Chondrocyte (in vitro differentiated cells): ENCODE measurements around the gene NRP2. TPM values are rescaled to one million over a fixed set of nuclear protein-coding genes. Genes with fewer than 3 reads are reported as not detected.

Experiments used
- DNase-seq: peaks from one replicate; pipeline ENCODE4 v3.0.0; 2021; ENCODE audit warnings: mixed read lengths, low spot score
- H3K27ac Mint-ChIP-seq: one replicate; pipeline ENCODE4 v1.8.0; 2021; ENCODE audit warnings: mild to moderate bottlenecking, moderate library complexity, mixed read lengths; ENCODE audit not compliant: unreplicated experiment
- H3K27me3 Mint-ChIP-seq: 2 replicates; pipeline ENCODE4 v1.8.0; 2021; ENCODE audit warnings: low read depth, mixed read lengths
- H3K36me3 Mint-ChIP-seq: 2 replicates; pipeline ENCODE4 v1.8.0; 2021; ENCODE audit warnings: low read depth, mixed read lengths
- H3K4me1 Mint-ChIP-seq: 2 replicates; pipeline ENCODE4 v1.8.0; 2021; ENCODE audit warnings: low read depth, mild to moderate bottlenecking, mixed read lengths
- H3K4me3 Mint-ChIP-seq: one replicate; pipeline ENCODE4 v1.8.0; 2021; ENCODE audit warnings: mild to moderate bottlenecking, moderate library complexity, mixed read lengths; ENCODE audit not compliant: unreplicated experiment
- H3K9me3 Mint-ChIP-seq: 2 replicates; pipeline ENCODE4 v1.8.0; 2021; ENCODE audit warnings: low read depth, mixed read lengths
- CTCF ChIP-seq: fragments of 200-600 bp; sonication (generic); IDR thresholded peaks from 2 replicates; pipeline ENCODE4 v1.5.0; 2021; ENCODE audit warnings: antibody characterized with exemption, mild to moderate bottlenecking, moderate library complexity
- total RNA-seq: library from RNA; stranded (reverse); gene quantifications from 3 replicates; pipeline ENCODE4 v1.2.1, GENCODE V29; 2021

The NRP2 gene
- total RNA-seq, 1 donor from 2014 or later: 34.5 TPM

GRCh38 chr2:205768815-205769494, 86.7 kb downstream of the NRP2 start:
- no peak overlapping the region for H3K4me3 Mint-ChIP-seq
- no peak for TF ChIP-seq CTCF
- DNase-seq: no peak
- peak overlapping the region; percentile 57 for H3K27ac Mint-ChIP-seq
- no peaks in the 10 kb centered on the region for H3K27me3 Mint-ChIP-seq
- H3K9me3 Mint-ChIP-seq: no peaks in the 10 kb centered on the region
- H3K4me1 Mint-ChIP-seq: peaks cover 39% of the 10 kb centered on the region
- H3K36me3 Mint-ChIP-seq: no peaks in the 10 kb centered on the region

GRCh38 chr2:205769495-205769850, 87.2 kb downstream of the NRP2 start:
- Mint-ChIP-seq H3K27me3 (no peaks in the 10 kb centered on the region), H3K27ac (peak overlapping the region; percentile 57), H3K4me3 (no peak overlapping the region), H3K9me3 (no peaks in the 10 kb centered on the region), H3K4me1 (peaks cover 37% of the 10 kb centered on the region), H3K36me3 (no peaks in the 10 kb centered on the region)
- no peak for DNase-seq
- TF ChIP-seq CTCF: no peak

- H3K4me1 Mint-ChIP-seq: peaks cover 37% of the 10 kb centered on the region
- TF ChIP-seq CTCF: no peak
- no peaks in the 10 kb centered on the region for H3K9me3 Mint-ChIP-seq
- H3K36me3 Mint-ChIP-seq: no peaks in the 10 kb centered on the region
- DNase-seq: no peak
- H3K27ac Mint-ChIP-seq: peak overlapping the region; percentile 57
- H3K4me3 Mint-ChIP-seq: no peak overlapping the region
- no peaks in the 10 kb centered on the region for H3K27me3 Mint-ChIP-seq
Measured at GRCh38 chr2:205769879-205770278, 87.6 kb downstream of the NRP2 start.

- no peak for TF ChIP-seq CTCF
- Mint-ChIP-seq H3K36me3 (no peaks in the 10 kb centered on the region), H3K4me3 (no peak overlapping the region), H3K27ac (no peak overlapping the region), H3K9me3 (no peaks in the 10 kb centered on the region), H3K4me1 (peaks cover 37% of the 10 kb centered on the region), H3K27me3 (no peaks in the 10 kb centered on the region)
- DNase-seq: no peak
Measured at GRCh38 chr2:205770577-205770976, 88.3 kb downstream of the NRP2 start.

- Mint-ChIP-seq H3K27me3 (no peaks in the 10 kb centered on the region), H3K27ac (no peak overlapping the region)
- no peak for DNase-seq
Measured at GRCh38 chr2:205771031-205771430, 88.7 kb downstream of the NRP2 start.

More at GRCh38 chr2:205771031-205771430, 88.7 kb downstream of the NRP2 start:
- Mint-ChIP-seq H3K36me3 (no peaks in the 10 kb centered on the region), H3K4me1 (peaks cover 37% of the 10 kb centered on the region), H3K9me3 (no peaks in the 10 kb centered on the region), H3K4me3 (no peak overlapping the region)
- TF ChIP-seq CTCF: no peak
